ENCODE data around the gene MYPN.

The MYPN gene

GRCh38 chr10:68088740-68089139, 20.5 kb upstream of the MYPN start:
- TF ChIP-seq CTCF (conservative IDR thresholded peaks at IDR 0.05; ENCODE audit: low read depth, low read length) = no peak
- H3K4me3 ChIP-seq (ENCODE audit: low read depth, low read length) = peak overlapping the region; percentile 23
- DNase-seq (ENCODE audit: low read depth) = peak; percentile 53

- no peak for DNase-seq (ENCODE audit: low read depth)
- no peak for TF ChIP-seq CTCF (conservative IDR thresholded peaks at IDR 0.05; ENCODE audit: low read depth, low read length)
- H3K4me3 ChIP-seq (ENCODE audit: low read depth, low read length) = no peak overlapping the region
Measured at GRCh38 chr10:68090586-68090985, 18.7 kb upstream of the MYPN start.

GRCh38 chr10:68092512-68092911, 16.8 kb upstream of the MYPN start:
- no peak overlapping the region for H3K4me3 ChIP-seq (ENCODE audit: low read depth, low read length)
- no peak for DNase-seq (ENCODE audit: low read depth)
- no peak for TF ChIP-seq CTCF (conservative IDR thresholded peaks at IDR 0.05; ENCODE audit: low read depth, low read length)

GRCh38 chr10:68095153-68095552, 14.1 kb upstream of the MYPN start:
- TF ChIP-seq CTCF (conservative IDR thresholded peaks at IDR 0.05; ENCODE audit: low read depth, low read length) = no peak
- H3K4me3 ChIP-seq (ENCODE audit: low read depth, low read length) = no peak overlapping the region
- DNase-seq (ENCODE audit: low read depth) = peak; percentile 55

- no peak overlapping the region for H3K4me3 ChIP-seq (ENCODE audit: low read depth, low read length)
- TF ChIP-seq CTCF (conservative IDR thresholded peaks at IDR 0.05; ENCODE audit: low read depth, low read length) = no peak
- DNase-seq (ENCODE audit: low read depth) = peak; percentile 94
Measured at GRCh38 chr10:68096913-68097516, 12.3 kb upstream of the MYPN start.

- peak; percentile 76 for DNase-seq (ENCODE audit: low read depth)
- no peak overlapping the region for H3K4me3 ChIP-seq (ENCODE audit: low read depth, low read length)
- TF ChIP-seq CTCF (conservative IDR thresholded peaks at IDR 0.05; ENCODE audit: low read depth, low read length) = no peak
Measured at GRCh38 chr10:68099736-68100135, 9.6 kb upstream of the MYPN start.

GRCh38 chr10:68101066-68101465, 8.2 kb upstream of the MYPN start:
- TF ChIP-seq CTCF (conservative IDR thresholded peaks at IDR 0.05; ENCODE audit: low read depth, low read length) = no peak
- H3K4me3 ChIP-seq (ENCODE audit: low read depth, low read length) = no peak overlapping the region
- no peak for DNase-seq (ENCODE audit: low read depth)
